GM19043 (cell line): ENCODE measurements around the gene KIFC3.

ENCODE experiments used
- ATAC-seq: cut with Tn5 transposase; IDR thresholded peaks from one replicate; pipeline ENCODE4 v1.9.1; 2021; ENCODE audit warnings: low read depth; ENCODE audit not compliant: unreplicated experiment

Gene KIFC3

GRCh38 chr16:57769541-57770145, 32.6 kb downstream of the KIFC3 start:
- no peak for ATAC-seq

DNA sequence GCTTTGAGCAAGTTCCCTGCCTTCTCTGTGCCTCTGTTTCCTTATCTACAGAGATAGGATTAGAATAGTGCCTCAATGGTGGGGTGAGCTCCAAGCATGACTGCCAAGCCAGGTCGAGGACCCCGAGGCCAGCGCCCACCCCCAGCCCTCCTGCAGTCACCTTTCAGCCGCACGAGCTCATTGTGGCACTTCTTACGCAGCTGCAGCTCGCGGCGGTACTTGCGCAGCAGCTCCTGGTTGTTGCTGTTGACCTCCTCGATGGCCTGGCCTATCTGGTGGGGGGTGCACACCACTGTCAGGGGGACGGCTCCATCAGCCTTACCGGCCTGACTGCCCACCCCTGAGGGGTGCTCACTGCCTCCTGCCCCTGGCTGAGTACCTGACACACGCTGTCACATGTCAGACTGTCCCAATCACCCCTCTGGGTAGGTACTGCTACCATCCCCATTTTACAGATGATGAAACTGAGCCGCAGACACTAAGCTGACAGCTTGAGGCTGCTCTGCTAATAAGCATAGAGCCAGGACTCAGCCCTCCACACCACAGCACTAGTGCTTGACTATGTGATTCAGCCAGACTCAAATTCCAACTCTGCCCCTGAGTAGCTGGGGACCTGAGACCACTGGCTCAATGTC, 35.5 kb downstream of the KIFC3 start:
- no peak for ATAC-seq

- ATAC-seq: no peak
These were observed 37.0 kb downstream of the KIFC3 start for GRCh38 chr16:57765160-57765728.

GRCh38 chr16:57764341-57765159, 37.7 kb downstream of the KIFC3 start:
- no peak for ATAC-seq

DNA sequence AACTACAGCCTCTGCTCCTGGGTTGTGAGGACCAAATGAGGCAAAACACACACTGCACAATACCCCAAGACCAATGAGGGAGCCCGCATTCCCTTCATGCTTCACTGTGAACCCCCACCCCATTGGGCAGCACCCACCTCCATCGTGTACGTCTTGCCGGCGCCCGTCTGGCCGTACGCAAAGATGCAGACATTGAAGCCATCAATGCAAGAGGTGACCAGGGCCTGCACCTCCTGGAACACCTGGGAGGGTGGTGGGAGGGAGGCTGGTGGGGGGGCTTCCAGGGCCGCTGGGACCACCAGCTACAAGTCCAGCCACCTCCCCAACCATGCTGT, 38.3 kb downstream of the KIFC3 start:
- no peak for ATAC-seq

DNA sequence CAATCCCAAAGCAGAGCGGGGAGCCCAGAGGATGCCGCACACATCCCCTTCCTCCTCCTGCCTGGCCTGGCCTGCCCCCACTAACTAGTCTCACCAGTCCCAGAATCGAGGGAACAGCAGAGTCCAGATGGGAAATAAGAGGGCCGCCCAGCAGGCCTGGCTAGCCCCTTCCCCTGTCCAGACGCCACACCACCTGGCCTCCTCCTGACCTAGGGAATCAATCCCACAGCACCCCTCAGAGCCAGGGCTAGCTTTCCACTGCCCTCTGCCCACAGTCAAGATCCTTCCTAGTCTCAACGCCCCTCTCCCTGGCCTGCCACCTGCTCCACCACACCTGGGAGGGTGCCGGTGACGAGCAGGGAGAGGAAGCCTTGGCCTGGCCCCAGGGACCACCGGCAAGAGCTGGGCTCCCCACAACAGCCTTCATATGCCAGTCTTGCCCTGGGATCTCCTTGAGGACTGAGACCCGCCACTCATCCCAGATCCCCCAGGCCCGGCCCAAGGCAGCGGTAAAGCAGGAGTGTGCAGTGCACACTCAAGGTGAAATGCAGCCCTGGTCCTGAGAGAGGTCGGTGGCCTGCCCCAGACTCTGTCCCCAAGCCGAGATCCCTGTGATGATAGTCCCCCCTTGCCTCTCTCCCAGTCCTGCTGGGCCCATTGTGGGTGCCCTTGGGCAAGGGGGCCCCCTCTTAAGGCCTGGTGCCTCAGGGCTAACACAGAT, 38.8 kb downstream of the KIFC3 start:
- ATAC-seq: no peak

DNA sequence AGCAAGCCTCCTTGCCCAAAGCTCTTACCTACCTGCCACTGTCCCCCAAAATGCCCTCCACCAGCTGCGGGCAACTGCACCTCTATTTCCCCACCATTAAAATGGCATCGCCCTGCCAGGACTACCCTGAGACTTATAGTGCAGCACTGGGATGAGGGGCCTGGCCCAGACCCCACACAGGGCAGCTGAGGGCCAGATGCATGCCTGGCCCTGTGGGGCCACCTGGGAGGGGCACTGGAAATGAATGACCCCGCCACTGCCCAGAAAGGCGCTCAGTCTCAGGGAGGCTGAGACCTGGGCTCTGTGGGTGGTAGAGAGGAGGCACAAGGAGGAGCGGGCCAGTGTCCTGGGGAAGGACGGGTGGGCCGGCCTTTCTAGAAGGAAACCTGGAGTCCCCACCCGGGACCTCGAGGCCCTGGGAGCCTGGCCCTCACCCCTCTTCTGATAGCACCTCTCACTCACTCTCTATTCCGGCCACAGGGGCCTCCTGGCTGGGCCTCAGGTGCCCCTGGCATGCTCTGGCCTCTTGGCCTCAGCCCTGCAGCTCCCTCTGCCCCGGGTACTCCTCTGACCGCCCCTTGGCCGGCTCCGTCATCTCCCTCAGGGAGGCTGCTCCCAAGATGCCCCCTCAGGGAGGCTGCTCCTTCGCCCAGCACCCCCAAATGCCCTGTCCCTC, 39.8 kb downstream of the KIFC3 start:
- ATAC-seq: no peak

- no peak for ATAC-seq
These were observed 40.3 kb downstream of the KIFC3 start for GRCh38 chr16:57761957-57762356.

DNA sequence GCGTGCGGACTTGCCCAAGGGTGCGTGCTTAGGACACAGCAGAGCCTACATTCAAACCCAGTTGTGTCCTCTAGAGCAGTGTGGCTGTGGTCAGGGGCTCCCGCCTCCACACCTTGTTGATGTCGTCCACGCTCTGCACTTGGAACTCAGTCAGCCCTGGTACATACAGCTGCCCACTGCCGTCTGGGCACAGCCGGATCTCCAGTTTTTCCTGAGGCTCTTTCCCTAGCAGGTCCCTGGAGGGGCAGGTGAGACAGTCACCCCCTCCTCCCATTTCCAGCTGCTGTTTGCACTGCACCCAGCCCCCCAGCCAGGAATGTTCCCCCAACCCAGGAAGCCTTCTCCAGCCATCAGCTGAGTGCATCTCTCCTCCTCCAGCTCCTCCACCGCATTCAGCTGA, 41.0 kb downstream of the KIFC3 start:
- no peak for ATAC-seq

- ATAC-seq: no peak
These were observed 41.7 kb downstream of the KIFC3 start for GRCh38 chr16:57760357-57761160.

DNA sequence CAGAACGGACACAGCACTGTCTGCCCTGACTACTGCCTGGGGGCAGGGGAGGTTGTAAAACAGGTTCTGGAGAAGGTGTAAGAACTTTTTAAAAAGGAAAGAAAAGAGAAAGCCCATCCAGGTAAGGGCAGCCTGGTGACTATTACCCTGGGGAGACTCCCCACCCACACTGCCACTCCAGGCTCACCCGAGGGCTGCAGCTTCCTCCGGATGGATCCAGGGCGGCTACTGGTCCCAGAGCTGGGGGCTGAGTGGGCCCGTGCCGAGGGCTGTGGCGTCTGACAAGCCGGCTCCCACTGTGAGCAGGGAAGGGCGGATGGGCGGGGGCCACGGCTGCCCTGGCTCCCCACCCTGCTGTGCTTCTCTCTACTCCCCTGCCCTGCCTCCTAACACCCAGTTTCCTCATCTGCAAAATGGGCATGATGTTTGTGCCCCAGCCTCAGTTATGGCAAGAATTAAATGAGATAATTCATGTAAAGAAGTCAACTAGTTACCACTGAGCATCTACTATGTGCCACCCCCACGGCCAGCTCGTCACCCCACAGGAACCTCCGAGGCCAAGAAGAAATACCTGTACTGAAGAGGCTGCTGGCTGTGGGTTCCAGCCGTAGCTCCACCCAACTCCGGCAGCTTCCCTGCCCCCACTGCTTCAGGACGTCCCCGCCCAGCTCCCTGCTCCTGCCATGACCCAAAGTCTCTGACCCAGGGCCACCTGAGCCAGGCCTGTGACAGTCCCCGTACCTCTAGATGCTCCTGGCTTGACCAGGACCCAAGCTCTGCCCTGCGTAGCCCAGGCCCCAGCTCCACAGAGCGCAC, 42.5 kb downstream of the KIFC3 start:
- no peak for ATAC-seq

- no peak for ATAC-seq
These were observed 43.2 kb downstream of the KIFC3 start for GRCh38 chr16:57759131-57759530.

GRCh38 chr16:57758331-57759117, 43.8 kb downstream of the KIFC3 start:
- ATAC-seq: no peak

GRCh38 chr16:57757883-57758282, 44.4 kb downstream of the KIFC3 start:
- ATAC-seq: no peak

DNA sequence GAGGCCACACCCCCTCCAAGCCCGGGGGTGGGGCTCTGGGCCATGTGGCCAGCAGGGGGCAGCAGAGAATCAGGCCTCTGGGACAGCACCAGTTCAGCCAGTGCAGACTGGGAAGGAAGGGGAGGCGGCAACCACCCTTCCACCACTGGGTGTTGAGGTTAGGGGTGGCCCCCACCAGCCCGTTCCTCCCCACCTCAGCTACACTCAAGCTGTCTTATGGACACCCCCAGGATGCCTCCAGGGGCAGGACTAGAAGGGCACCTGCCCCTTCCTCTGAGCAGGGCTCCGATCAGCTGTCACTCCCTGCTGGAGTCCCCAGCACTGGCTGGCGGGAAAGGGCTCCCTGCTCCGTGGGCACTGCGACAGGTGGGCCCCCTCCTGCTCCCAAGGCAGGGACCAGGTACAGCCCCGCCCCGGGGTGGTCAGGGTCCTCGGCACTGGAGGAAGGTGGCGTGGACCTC, 44.9 kb downstream of the KIFC3 start:
- peak; percentile 88 for ATAC-seq

DNA sequence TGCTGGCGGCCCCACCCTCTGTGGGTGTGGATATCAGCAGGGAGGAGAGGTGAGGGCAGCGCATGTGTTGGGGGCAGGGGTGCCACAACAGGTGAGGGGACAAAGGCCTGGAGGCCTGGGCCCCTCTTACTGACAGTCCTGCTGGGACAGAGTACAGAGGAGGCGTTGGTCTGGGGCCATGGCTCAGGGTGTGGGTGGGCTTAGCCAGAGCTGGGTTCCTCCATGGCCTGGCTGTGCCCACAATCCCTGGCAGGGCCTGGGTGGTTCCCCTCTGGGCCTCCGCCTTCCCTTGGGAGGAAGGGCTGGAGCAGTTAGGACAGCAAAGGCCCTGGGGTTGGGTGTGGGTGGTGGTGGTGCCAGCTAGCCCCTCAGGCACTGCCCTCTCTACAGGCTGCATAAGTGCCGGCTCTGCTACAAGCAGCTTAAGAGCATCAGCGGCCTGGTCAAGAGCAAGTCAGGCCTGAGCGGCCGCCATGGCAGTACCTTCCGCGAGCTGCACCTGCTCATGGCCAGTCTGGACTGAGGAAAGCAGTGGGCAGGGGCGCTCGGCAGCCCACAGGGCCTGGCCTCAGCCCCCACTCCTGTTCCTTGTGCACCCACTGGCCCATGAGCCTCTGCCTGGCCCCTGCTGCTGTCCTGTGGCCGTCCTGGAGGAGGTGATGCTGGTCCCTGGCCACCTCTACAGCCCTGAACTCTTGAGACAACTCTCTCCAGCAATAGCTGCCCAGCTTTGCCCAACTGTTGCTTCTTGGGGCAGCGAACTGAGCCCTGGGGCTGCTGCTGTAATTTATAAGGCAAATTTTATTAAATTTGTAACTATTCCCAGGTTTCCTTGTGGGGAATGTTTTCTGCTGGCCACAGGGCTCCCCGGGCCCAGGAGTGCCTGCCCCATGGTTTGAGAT, 45.6 kb downstream of the KIFC3 start:
- no peak for ATAC-seq
